SU-DHL-6 (cell line): Measurements from ENCODE around the gene DDX59.

Source experiments
- H2AFZ ChIP-seq: fragments of 200-600 bp; sonication (generic); 2 replicates; pipeline ENCODE4 v1.6.1; 2014; ENCODE audit warnings: low read depth, mild to moderate bottlenecking, moderate library complexity, mixed read lengths, antibody characterized with exemption, low read length; ENCODE audit not compliant: severe bottlenecking
- H3F3A ChIP-seq: fragments of 200-600 bp; shearing (Covaris generic); 2 replicates; pipeline ENCODE4 v1.6.0; 2016; ENCODE audit warnings: antibody characterized with exemption, mild to moderate bottlenecking; ENCODE audit not compliant: insufficient read depth
- H3K27ac ChIP-seq: fragments of 200-600 bp; sonication (generic); 2 replicates; pipeline ENCODE4 v1.5.1; 2016; ENCODE audit warnings: low read depth, mild to moderate bottlenecking, low read length, moderate library complexity, mixed read lengths
- H3K27me3 ChIP-seq: fragments of 200-600 bp; sonication (generic), shearing (Covaris generic); 2 replicates; pipeline ENCODE4 v1.6.0; 2014; ENCODE audit warnings: mild to moderate bottlenecking, low read length
- H3K36me3 ChIP-seq: fragments of 200-600 bp; sonication (generic); 2 replicates; pipeline ENCODE4 v1.6.1; 2014; ENCODE audit warnings: mild to moderate bottlenecking, low read length, mixed read lengths
- H3K4me2 ChIP-seq: fragments of 300-600, 200-600 bp; shearing (Covaris generic), sonication (generic); 2 replicates; pipeline ENCODE4 v1.6.0; 2014; ENCODE audit warnings: low read length, low read depth, mild to moderate bottlenecking; ENCODE audit not compliant: poor library complexity, severe bottlenecking
- H3K4me3 ChIP-seq: fragments of 200-600 bp; sonication (generic); 2 replicates; pipeline ENCODE4 v1.5.1; 2014; ENCODE audit warnings: antibody characterized with exemption, low read length, mild to moderate bottlenecking, mixed read lengths; ENCODE audit not compliant: insufficient read depth, poor library complexity, severe bottlenecking
- H3K79me2 ChIP-seq: fragments of 200-600 bp; sonication (generic); 2 replicates; pipeline ENCODE4 v1.6.1; 2014; ENCODE audit warnings: mild to moderate bottlenecking, low read length, moderate library complexity; ENCODE audit not compliant: insufficient read depth
- H3K9ac ChIP-seq: fragments of 200-600 bp; sonication (generic); 2 replicates; pipeline ENCODE4 v1.7.0; 2014; ENCODE audit warnings: mild to moderate bottlenecking, low read length
- H3K9me2 ChIP-seq: fragments of 200-600 bp; sonication (generic); replicated peaks from 2 replicates; pipeline ENCODE4 v1.6.1; 2014; ENCODE audit warnings: low read length; ENCODE audit not compliant: insufficient read depth
- H3K9me3 ChIP-seq: fragments of 200-600 bp; sonication (generic); 2 replicates; pipeline ENCODE4 v1.6.1; 2014; ENCODE audit warnings: low read length, mixed read lengths; ENCODE audit not compliant: insufficient read depth
- H4K20me1 ChIP-seq: fragments of 200-600 bp; sonication (generic); 2 replicates; pipeline ENCODE4 v1.6.1; 2014; ENCODE audit warnings: low read depth, mild to moderate bottlenecking, antibody characterized with exemption, low read length, moderate library complexity, mixed read lengths
- CTCF ChIP-seq: fragments of 200-600 bp; sonication (generic); IDR thresholded peaks from one replicate; pipeline ENCODE4 v1.5.1; 2017; ENCODE audit warnings: antibody characterized with exemption, mild to moderate bottlenecking, low read length, moderate library complexity; ENCODE audit not compliant: insufficient read depth, poor library complexity, severe bottlenecking
- EZH2phosphoT487 ChIP-seq: fragments of 200-600 bp; sonication (generic), shearing (Covaris generic); conservative IDR thresholded peaks from 2 replicates; pipeline ENCODE4 v1.6.1; 2018; ENCODE audit warnings: mild to moderate bottlenecking, antibody characterized with exemption, low read length, moderate library complexity, mixed read lengths

Gene DDX59

GRCh38 chr1:200627575-200628222 is 42.0 kb downstream of the DDX59 start:
- no peak overlapping the region for H3K9ac ChIP-seq

GRCh38 chr1:200626853-200627534 is 42.7 kb downstream of the DDX59 start:
- TF ChIP-seq EZH2phosphoT487 (no peak), CTCF (no peak)
- no peak overlapping the region for H3K27ac ChIP-seq

More at GRCh38 chr1:200627575-200628222, 42.0 kb downstream of the DDX59 start:
- no peak overlapping the region for H3K4me3 ChIP-seq
- peaks cover 5% of the 10 kb centered on the region; the same call in 1 of the 2 replicates for H3F3A ChIP-seq
- H3K27me3 ChIP-seq, result no peaks in the 10 kb centered on the region
- H3K36me3 ChIP-seq, result no peaks in the 10 kb centered on the region
- TF ChIP-seq EZH2phosphoT487, result no peak
- no peaks in the 10 kb centered on the region for H3K9me2 ChIP-seq
- no peaks in the 10 kb centered on the region; the same call in 1 of the 2 replicates for H4K20me1 ChIP-seq
- H3K79me2 ChIP-seq, result no peaks in the 10 kb centered on the region
- H3K9me3 ChIP-seq, result no peaks in the 10 kb centered on the region
- H2AFZ ChIP-seq, result no peak overlapping the region
- no peak overlapping the region for H3K27ac ChIP-seq
- peak overlapping the region; percentile 20 for H3K4me2 ChIP-seq

GRCh38 chr1:200625381-200625824 is 44.3 kb downstream of the DDX59 start:
- H3K27ac ChIP-seq, result no peak overlapping the region
- no peak overlapping the region for H3K4me2 ChIP-seq

More at GRCh38 chr1:200626853-200627534, 42.7 kb downstream of the DDX59 start:
- peaks cover 5% of the 10 kb centered on the region; the same call in 1 of the 2 replicates for H3F3A ChIP-seq
- H3K4me3 ChIP-seq, result no peak overlapping the region
- no peaks in the 10 kb centered on the region for H3K27me3 ChIP-seq
- no peak overlapping the region for H3K9ac ChIP-seq
- no peaks in the 10 kb centered on the region for H3K9me2 ChIP-seq
- no peaks in the 10 kb centered on the region for H3K9me3 ChIP-seq
- no peaks in the 10 kb centered on the region for H3K36me3 ChIP-seq
- H2AFZ ChIP-seq, result no peak overlapping the region
- H4K20me1 ChIP-seq, result no peaks in the 10 kb centered on the region; the same call in 1 of the 2 replicates
- H3K4me2 ChIP-seq, result no peak overlapping the region
- no peaks in the 10 kb centered on the region for H3K79me2 ChIP-seq

More at GRCh38 chr1:200625381-200625824, 44.3 kb downstream of the DDX59 start:
- Histone ChIP-seq H3K9me2 (no peaks in the 10 kb centered on the region), H2AFZ (no peak overlapping the region), H3K79me2 (peaks cover under 1% of the 10 kb centered on the region; the same call in 1 of the 2 replicates), H3K36me3 (no peaks in the 10 kb centered on the region), H3K9ac (no peak overlapping the region), H3K9me3 (no peaks in the 10 kb centered on the region), H3F3A (peaks cover 5% of the 10 kb centered on the region), H4K20me1 (no peaks in the 10 kb centered on the region; the same call in 1 of the 2 replicates), H3K4me3 (no peak overlapping the region), H3K27me3 (no peaks in the 10 kb centered on the region)
- TF ChIP-seq EZH2phosphoT487 (no peak), CTCF (no peak)
